ENCODE results near the gene ZNF562.
A peak's percentile ranks its signal among the peaks of the same experiment; 100 is the strongest.
"Not testable (repeated sequence)": the region's sequence is repeated elsewhere in the genome, so short reads cannot be mapped to it uniquely, and the experiment has no call there.

Gene ZNF562

GRCh38 chr19:9674663-9675357 lies at the start of gene ZNF562:
ZNF562 (minus strand) TSS chr19:9675100; CDS start chr19:9660744, 14,356 bp downstream.
- DNase-seq = peak; percentile 53

GRCh38 chr19:9724157-9724556 lies 49.3 kb upstream of the ZNF562 start:
- DNase-seq = no peak

- DNase-seq = no peak
Observed at GRCh38 chr19:9721861-9722260, 47.0 kb upstream of the ZNF562 start.

GRCh38 chr19:9720541-9720940 lies 45.6 kb upstream of the ZNF562 start:
- no peak for DNase-seq

- DNase-seq = no peak
Observed at GRCh38 chr19:9711815-9712214, 36.9 kb upstream of the ZNF562 start.

DNA sequence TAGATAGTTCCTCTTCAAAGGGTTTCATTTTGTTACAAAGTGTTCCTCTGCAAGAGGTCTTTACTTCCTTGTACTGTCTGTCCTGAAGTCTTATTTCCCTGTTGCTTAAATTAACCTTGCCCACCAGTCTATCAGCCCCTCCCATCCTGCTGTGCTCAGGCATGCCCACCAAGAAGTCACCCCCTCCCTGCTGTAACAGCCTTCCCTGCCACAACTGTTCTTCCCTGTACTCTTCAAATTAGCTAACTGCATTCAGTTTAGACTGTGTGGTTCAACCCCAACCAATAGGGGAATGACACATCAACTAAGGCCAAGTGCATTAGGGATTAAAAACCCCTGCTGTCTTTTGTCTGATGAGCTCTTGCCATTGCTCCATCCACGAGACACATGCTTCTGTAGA lies 34.4 kb upstream of the ZNF562 start:
- DNase-seq = no peak

DNA sequence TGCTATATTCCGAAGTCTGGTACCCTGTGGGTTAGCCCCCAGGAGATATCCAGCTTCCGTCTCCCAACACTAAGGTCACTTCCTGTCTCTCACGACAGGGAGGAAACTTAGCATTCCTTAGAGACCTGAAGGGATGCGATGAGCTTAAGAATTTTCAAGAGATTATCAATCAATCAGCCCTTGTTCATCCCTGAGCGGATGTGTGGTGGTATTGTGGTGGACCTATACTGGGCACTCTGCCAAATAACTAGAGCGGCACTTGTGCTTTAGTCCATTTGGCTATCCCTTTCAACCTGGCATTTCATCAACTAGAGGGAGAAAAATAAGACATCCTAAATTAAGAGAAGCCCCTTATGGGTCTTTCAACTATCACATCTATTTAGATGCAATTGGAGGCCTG lies 30.9 kb upstream of the ZNF562 start:
- no peak for DNase-seq

- DNase-seq = no peak
Observed at GRCh38 chr19:9702186-9702585, 27.3 kb upstream of the ZNF562 start.

GRCh38 chr19:9700229-9700981 lies 25.5 kb upstream of the ZNF562 start:
- DNase-seq = no peak

GRCh38 chr19:9690301-9690700 lies 15.4 kb upstream of the ZNF562 start:
- not testable (repeated sequence) for DNase-seq

- not testable (repeated sequence) for DNase-seq
Observed at GRCh38 chr19:9679996-9680395, 5.1 kb upstream of the ZNF562 start.

DNA sequence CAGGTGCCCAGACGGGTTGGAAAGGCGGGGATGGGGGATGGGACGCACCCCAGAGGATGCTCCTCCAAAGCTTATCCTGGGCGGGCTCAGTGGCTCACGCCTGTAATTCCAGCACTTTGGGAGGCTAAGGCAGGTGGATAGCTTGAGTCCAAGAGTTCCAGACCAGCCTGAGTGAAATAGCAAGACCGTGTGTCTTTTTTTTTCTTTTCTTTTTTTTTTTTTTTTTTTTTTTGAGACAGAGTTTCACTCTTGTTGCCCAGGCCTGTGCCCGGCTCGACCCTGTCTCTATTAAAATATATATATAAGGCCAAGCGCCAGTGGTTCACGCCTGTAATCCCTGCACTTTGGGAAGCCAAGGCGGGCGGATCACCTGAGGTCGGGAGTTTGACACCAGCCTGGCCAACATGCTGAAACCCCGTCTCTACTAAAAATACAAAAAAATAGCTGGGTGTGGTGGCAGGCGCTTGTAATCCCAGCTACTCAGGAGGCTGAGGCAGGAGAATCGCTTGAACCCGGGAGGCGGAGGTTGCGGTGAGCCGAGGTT lies 530 bp upstream of the ZNF562 start:
- DNase-seq = not testable (repeated sequence)

GRCh38 chr19:9673912-9674662 lies 813 bp downstream of the ZNF562 start:
- DNase-seq = no peak

DNA sequence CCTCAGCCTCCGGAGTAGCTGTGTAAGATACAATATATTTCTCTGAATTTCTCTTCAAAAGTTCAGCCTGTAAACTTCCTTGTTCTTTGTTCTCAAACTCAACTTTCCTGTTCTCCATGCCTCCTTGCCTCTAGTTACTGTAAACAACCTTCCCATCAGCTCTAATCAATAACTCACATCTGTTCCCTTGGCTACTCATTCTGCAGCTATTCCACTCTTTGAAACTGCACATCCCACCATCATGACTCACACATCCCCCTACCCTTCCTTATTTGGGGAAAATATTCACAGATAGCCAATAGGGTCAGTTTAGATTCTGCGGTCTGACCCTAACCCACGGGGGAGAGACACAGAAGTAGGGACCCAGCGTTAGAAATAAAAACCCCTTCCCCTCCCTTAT lies 2.0 kb downstream of the ZNF562 start:
- no peak for DNase-seq

DNA sequence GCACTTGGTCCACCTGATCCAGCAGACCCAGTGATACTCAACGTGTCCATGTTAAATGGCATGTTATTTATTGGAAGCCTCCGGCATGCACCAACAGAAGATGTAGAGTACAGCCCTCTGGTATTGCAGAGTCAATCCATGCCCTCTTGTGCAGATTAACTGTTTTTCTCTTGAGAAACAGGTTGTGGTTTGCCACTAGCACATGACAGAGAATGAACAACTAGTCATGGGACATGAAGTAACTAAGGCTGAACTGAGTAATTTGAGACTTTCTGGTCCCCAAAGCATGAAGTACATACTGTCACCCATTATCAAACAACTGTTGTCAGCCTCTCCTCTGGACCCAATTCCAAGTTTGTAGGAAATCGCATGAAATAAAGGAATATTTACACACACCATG lies 3.2 kb downstream of the ZNF562 start:
- DNase-seq = no peak

- no peak for DNase-seq
Observed at GRCh38 chr19:9668544-9668943, 6.4 kb downstream of the ZNF562 start.

- DNase-seq = no peak
Observed at GRCh38 chr19:9667898-9668297, 7.0 kb downstream of the ZNF562 start.

DNA sequence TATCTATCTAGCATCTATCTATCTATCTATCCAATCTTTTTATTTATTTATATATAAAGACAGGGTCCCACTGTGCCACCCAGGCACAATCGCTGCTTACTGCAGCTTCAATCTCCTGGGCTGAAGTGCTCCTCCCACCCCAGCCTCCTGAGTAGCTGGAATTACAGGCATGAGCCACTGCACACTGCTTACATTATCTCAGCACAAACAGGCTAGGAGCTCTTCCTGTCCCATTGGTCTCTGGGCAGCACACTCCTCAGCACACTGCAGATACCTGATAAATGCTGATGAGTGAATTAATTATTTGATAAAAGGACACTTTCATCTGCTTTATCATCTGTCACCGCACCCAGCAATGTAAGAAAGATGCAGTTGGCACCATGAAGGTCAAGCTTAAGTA lies 16.1 kb downstream of the ZNF562 start:
- no peak for DNase-seq

DNA sequence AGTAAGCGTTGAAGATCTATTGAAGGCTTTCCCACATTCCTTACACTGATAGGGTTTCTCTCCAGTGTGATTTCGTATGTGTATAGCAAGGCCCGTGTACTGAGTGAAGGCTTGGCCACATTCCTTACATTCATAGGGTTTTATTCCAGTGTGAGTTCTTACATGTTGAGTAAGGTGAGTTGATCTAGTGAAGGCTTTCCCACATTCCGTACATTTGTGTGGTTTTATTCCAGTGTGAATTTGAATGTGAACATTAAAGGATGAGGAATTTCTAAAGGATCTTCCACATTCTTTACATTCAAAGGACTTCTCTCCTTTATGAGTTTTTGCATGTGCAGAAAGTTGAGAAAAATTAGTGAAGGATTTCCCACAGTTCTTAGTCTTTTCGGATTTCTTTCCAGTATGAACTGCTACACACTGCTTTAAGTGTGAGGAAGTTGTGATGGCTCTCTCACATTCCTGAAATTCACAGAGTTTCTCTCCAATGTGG lies 21.8 kb downstream of the ZNF562 start:
- not testable (repeated sequence) for DNase-seq

DNA sequence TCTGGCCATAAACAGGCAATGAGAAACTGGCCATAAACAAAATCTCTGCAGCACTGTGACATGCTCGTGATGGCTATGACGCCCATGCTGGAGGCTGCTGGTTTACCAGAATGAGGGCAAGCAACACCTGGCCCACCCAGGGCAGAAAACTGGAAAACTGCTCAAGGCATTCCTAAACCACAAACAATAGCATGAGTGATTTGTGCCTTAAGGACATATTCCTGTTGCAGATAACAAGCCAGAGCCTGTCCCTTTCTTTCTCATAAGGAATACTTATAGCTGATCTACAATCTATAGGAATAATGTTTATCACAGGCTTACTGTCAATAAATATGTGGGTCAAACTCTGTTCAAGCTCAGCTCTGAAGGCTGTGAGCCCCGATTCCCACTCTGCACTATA lies 23.4 kb downstream of the ZNF562 start:
- not testable (repeated sequence) for DNase-seq

DNA sequence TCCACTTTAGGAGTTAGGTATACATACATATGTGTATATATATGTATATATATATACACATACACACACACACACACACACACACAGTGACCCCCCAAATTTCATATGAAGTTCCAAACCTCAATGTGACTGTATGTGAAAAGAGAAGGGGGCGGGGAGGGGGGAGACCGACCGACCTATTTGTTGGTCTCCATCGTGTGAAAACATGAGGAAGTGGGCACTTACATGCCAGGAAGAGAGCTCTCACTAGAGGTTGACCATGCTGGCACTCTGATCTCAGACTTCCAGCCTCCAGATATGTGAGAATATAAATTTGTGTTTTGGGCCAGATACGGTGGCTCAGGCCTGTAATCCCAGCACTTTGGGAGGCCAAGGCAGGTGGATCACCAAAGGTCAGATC lies 24.6 kb downstream of the ZNF562 start:
- DNase-seq = no peak

- DNase-seq = no peak
Observed at GRCh38 chr19:9645472-9645871, 29.4 kb downstream of the ZNF562 start.

DNA sequence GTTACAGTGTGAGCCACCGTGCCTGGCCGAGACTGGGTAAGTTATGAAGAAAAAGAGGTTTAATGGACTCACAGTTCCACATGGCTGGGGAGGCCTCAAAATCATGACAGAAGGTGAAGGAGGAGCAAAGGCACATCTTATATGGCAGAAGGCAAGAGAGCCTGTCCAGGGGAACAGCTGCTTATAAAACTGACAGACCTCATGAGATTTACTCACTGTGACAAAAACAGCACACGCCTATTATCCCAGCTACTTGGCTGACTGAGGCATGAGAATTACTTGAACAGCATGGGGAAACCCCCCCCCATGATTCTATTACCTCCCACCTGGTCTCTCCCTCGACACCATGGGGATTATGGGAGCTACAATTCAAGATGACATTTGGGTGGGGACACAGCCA lies 30.4 kb downstream of the ZNF562 start:
- no peak for DNase-seq

All from NCI-H748 treated with DMSO at 0.1 percent for 48 hours (cell line).